ENCODE measurements around the gene TTLL13.

GRCh38 chr15:90306560-90306959 is 57.2 kb downstream of the TTLL13 start:
- no peak for TF ChIP-seq POLR2A (IDR thresholded peaks at IDR 0.05)
- TF ChIP-seq, protein P1, sequence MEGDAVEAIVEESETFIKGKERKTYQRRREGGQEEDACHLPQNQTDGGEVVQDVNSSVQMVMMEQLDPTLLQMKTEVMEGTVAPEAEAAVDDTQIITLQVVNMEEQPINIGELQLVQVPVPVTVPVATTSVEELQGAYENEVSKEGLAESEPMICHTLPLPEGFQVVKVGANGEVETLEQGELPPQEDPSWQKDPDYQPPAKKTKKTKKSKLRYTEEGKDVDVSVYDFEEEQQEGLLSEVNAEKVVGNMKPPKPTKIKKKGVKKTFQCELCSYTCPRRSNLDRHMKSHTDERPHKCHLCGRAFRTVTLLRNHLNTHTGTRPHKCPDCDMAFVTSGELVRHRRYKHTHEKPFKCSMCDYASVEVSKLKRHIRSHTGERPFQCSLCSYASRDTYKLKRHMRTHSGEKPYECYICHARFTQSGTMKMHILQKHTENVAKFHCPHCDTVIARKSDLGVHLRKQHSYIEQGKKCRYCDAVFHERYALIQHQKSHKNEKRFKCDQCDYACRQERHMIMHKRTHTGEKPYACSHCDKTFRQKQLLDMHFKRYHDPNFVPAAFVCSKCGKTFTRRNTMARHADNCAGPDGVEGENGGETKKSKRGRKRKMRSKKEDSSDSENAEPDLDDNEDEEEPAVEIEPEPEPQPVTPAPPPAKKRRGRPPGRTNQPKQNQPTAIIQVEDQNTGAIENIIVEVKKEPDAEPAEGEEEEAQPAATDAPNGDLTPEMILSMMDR (IDR thresholded peaks at IDR 0.05 in 8 of 11, conservative IDR thresholded peaks at IDR 0.05 in 3 of 11), result no peak
- no peak for TF ChIP-seq POLR2AphosphoS5 (IDR thresholded peaks at IDR 0.05)

Data from spleen (tissue), 7 donors.